Suprapubic skin (tissue), 4 donors: ENCODE results near the gene COL11A2. TPM values are rescaled to one million over a fixed set of nuclear protein-coding genes. Genes with fewer than 3 reads are reported as not detected.

ENCODE experiments used
- DNase-seq, 2 donors: peaks; one replicate each; pipeline ENCODE4 v3.0.0-alpha.2; 2019; ENCODE audit warnings: low spot score in 2 of 2
- H3K27ac ChIP-seq: fragments of 200-600 bp; sonication (generic); one replicate; pipeline ENCODE4 v1.5.1; 2019
- H3K27me3 ChIP-seq: fragments of 200-600 bp; sonication (generic); one replicate; pipeline ENCODE4 v1.5.1; 2019
- H3K36me3 ChIP-seq: fragments of 200-600 bp; sonication (generic); one replicate; pipeline ENCODE4 v1.5.1; 2019
- H3K4me1 ChIP-seq: fragments of 200-600 bp; sonication (generic); one replicate; pipeline ENCODE4 v1.5.1; 2019
- H3K4me3 ChIP-seq: fragments of 200-600 bp; sonication (generic); one replicate; pipeline ENCODE4 v1.5.1; 2019; ENCODE audit warnings: mild to moderate bottlenecking
- H3K9me3 ChIP-seq: fragments of 200-600 bp; sonication (generic); one replicate; pipeline ENCODE4 v1.5.1; 2019
- EP300 ChIP-seq: sonication (generic); formaldehyde crosslinking; IDR thresholded peaks from one replicate; pipeline ENCODE4 v1.6.1; 2017; ENCODE audit warnings: antibody characterized with exemption
- POLR2A ChIP-seq, 2 donors: fragments of 450-650 bp; IDR thresholded peaks; one replicate each; pipeline ENCODE4 v1.6.1; 2017; ENCODE audit warnings: antibody characterized with exemption in 2 of 2, mild to moderate bottlenecking in 2 of 2, moderate library complexity in 2 of 2
- POLR2AphosphoS5 ChIP-seq, 3 donors: sonication (generic); formaldehyde crosslinking; IDR thresholded peaks; one replicate each; pipeline ENCODE4 v1.6.1; 2017; ENCODE audit warnings: antibody characterized with exemption in 3 of 3
- WGBS: methylation state at CpG from one replicate; pipeline ENCODE4 v1.1.5; 2018; 5-methylcytosine and 5-hydroxymethylcytosine counted together
- total RNA-seq, 4 donors: library from RNA; depleted of rRNA; stranded (reverse); fragments of >200 nt; gene quantifications; one replicate each; pipeline ENCODE4 v1.1.0, GENCODE V29; 2016
- TF ChIP-seq, protein P1 (sequence below), 2 donors: fragments of 200-600 bp in 1 of 2; fragments of 450-650 bp in 1 of 2; sonication (generic) in 1 of 2; IDR thresholded peaks; one replicate each; pipeline ENCODE4 v1.5.1; 2016 to 2019; ENCODE audit warnings: antibody characterized with exemption in 2 of 2, mild to moderate bottlenecking in 1 of 2, moderate library complexity in 1 of 2

Gene COL11A2
- total RNA-seq, 4 donors from 2014 or later: 0.21 to 0.97 (median 0.40) TPM

DNA sequence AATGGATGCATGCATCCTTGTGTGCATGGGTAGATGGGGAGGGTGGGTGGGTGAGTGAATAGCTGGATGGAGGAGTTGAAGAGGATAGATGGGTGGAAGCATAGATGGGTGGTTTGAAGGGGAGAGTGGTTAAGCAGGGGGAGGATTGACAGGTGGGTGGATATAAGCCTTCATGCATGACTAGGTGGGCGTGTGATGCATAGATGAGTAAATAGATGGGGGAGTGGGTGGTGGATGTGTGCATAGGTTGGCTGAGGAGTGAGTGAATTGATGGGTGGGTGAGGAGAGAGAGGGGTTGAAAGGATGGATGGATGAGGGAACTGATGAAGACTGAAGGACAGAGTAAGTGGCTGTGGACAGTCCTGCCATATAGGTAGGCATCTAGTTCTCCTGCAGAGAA is 4.5 kb downstream of the COL11A2 start:
- WGBS: 97% methylated on average over 1 of the region's 1 CpG
- no peak for DNase-seq
- H3K27me3 ChIP-seq: peaks cover 21% of the 10 kb centered on the region

GRCh38 chr6:33185654-33186187 is 6.5 kb downstream of the COL11A2 start:
- H3K4me1 ChIP-seq: no peaks in the 10 kb centered on the region
- no peak for DNase-seq
- TF ChIP-seq POLR2AphosphoS5 (IDR thresholded peaks at IDR 0.05): no peak
- TF ChIP-seq POLR2A (IDR thresholded peaks at IDR 0.05): no peak
- TF ChIP-seq EP300: no peak
- TF ChIP-seq, protein P1, sequence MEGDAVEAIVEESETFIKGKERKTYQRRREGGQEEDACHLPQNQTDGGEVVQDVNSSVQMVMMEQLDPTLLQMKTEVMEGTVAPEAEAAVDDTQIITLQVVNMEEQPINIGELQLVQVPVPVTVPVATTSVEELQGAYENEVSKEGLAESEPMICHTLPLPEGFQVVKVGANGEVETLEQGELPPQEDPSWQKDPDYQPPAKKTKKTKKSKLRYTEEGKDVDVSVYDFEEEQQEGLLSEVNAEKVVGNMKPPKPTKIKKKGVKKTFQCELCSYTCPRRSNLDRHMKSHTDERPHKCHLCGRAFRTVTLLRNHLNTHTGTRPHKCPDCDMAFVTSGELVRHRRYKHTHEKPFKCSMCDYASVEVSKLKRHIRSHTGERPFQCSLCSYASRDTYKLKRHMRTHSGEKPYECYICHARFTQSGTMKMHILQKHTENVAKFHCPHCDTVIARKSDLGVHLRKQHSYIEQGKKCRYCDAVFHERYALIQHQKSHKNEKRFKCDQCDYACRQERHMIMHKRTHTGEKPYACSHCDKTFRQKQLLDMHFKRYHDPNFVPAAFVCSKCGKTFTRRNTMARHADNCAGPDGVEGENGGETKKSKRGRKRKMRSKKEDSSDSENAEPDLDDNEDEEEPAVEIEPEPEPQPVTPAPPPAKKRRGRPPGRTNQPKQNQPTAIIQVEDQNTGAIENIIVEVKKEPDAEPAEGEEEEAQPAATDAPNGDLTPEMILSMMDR (IDR thresholded peaks at IDR 0.05): no peak
- WGBS: 86% methylated on average over 4 of the region's 4 CpGs
- H3K4me3 ChIP-seq: no peak overlapping the region
- H3K36me3 ChIP-seq: no peaks in the 10 kb centered on the region
- no peak overlapping the region for H3K27ac ChIP-seq
- H3K27me3 ChIP-seq: peaks cover 8% of the 10 kb centered on the region
- no peaks in the 10 kb centered on the region for H3K9me3 ChIP-seq

More for the DNA sequence above, 4.5 kb downstream of the COL11A2 start:
- Histone ChIP-seq H3K27ac (no peak overlapping the region), H3K4me3 (no peak overlapping the region), H3K4me1 (peaks cover 10% of the 10 kb centered on the region), H3K9me3 (no peaks in the 10 kb centered on the region), H3K36me3 (no peaks in the 10 kb centered on the region)
- TF ChIP-seq POLR2A (IDR thresholded peaks at IDR 0.05) (no peak), POLR2AphosphoS5 (IDR thresholded peaks at IDR 0.05) (no peak), EP300 (no peak)
- TF ChIP-seq, protein P1 (IDR thresholded peaks at IDR 0.05): no peak

- no peak for DNase-seq
- no peaks in the 10 kb centered on the region for H3K36me3 ChIP-seq
- 75% methylated on average over 9 of the region's 9 CpGs for WGBS
- H3K27me3 ChIP-seq: peaks cover 8% of the 10 kb centered on the region
- H3K27ac ChIP-seq: no peak overlapping the region
- TF ChIP-seq, protein P1 (IDR thresholded peaks at IDR 0.05): no peak
- no peak for TF ChIP-seq POLR2A (IDR thresholded peaks at IDR 0.05)
- TF ChIP-seq EP300: no peak
- TF ChIP-seq POLR2AphosphoS5 (IDR thresholded peaks at IDR 0.05): no peak
- no peak overlapping the region for H3K4me3 ChIP-seq
- H3K4me1 ChIP-seq: no peaks in the 10 kb centered on the region
- no peaks in the 10 kb centered on the region for H3K9me3 ChIP-seq
Observed at GRCh38 chr6:33185190-33185589, 7.1 kb downstream of the COL11A2 start.

- H3K4me1 ChIP-seq: no peaks in the 10 kb centered on the region
- no peak for DNase-seq
- H3K27ac ChIP-seq: no peak overlapping the region
- WGBS: 79% methylated on average over 5 of the region's 5 CpGs
- no peaks in the 10 kb centered on the region for H3K9me3 ChIP-seq
- H3K27me3 ChIP-seq: peaks cover 8% of the 10 kb centered on the region
- H3K36me3 ChIP-seq: no peaks in the 10 kb centered on the region
- H3K4me3 ChIP-seq: no peak overlapping the region
- TF ChIP-seq EP300: no peak
- TF ChIP-seq, protein P1 (IDR thresholded peaks at IDR 0.05): no peak
- TF ChIP-seq POLR2A (IDR thresholded peaks at IDR 0.05): no peak
- TF ChIP-seq POLR2AphosphoS5 (IDR thresholded peaks at IDR 0.05): no peak
Observed at GRCh38 chr6:33183071-33183683, 9.1 kb downstream of the COL11A2 start.

GRCh38 chr6:33181141-33181540 is 11.1 kb downstream of the COL11A2 start:
- DNase-seq: no peak
- TF ChIP-seq POLR2A (IDR thresholded peaks at IDR 0.05) (no peak), EP300 (no peak)
- TF ChIP-seq, protein P1 (IDR thresholded peaks at IDR 0.05): no peak
- 93% methylated on average over 7 of the region's 7 CpGs for WGBS
- H3K27ac ChIP-seq: no peak overlapping the region
- peaks cover 8% of the 10 kb centered on the region for H3K27me3 ChIP-seq
- H3K36me3 ChIP-seq: no peaks in the 10 kb centered on the region
- H3K9me3 ChIP-seq: no peaks in the 10 kb centered on the region
- H3K4me3 ChIP-seq: no peak overlapping the region
- H3K4me1 ChIP-seq: no peaks in the 10 kb centered on the region
